DMS153 treated with DMSO at 0.1 percent for 48 hours (cell line): ENCODE results near the gene PDSS2.

Experiments
- DNase-seq: peaks from one replicate; lab custom pipeline; 2025; ENCODE audit not compliant: unreplicated experiment; lab: John Stamatoyannopoulos, UW

PDSS2 gene

GRCh38 chr6:107421696-107422256, 37.6 kb downstream of the PDSS2 start:
- DNase-seq: no peak

- DNase-seq: peak; percentile 8
Measured at GRCh38 chr6:107419733-107420132, 39.6 kb downstream of the PDSS2 start.

GRCh38 chr6:107418118-107418517, 41.2 kb downstream of the PDSS2 start:
- DNase-seq: no peak

- no peak for DNase-seq
Measured at GRCh38 chr6:107416145-107416544, 43.2 kb downstream of the PDSS2 start.

- DNase-seq: no peak
Measured at GRCh38 chr6:107413966-107414645, 45.3 kb downstream of the PDSS2 start.

GRCh38 chr6:107411161-107411560, 48.2 kb downstream of the PDSS2 start:
- no peak for DNase-seq

GRCh38 chr6:107409942-107410341, 49.4 kb downstream of the PDSS2 start:
- no peak for DNase-seq

- DNase-seq: no peak
Measured at GRCh38 chr6:107408714-107409113, 50.6 kb downstream of the PDSS2 start.

GRCh38 chr6:107405002-107405401, 54.4 kb downstream of the PDSS2 start:
- no peak for DNase-seq

GRCh38 chr6:107402533-107402932, 56.8 kb downstream of the PDSS2 start:
- DNase-seq: no peak

- no peak for DNase-seq
Measured at GRCh38 chr6:107401573-107401972, 57.8 kb downstream of the PDSS2 start.

- no peak for DNase-seq
Measured at GRCh38 chr6:107400616-107401147, 58.7 kb downstream of the PDSS2 start.

GRCh38 chr6:107399935-107400334, 59.4 kb downstream of the PDSS2 start:
- no peak for DNase-seq

- no peak for DNase-seq
Measured at GRCh38 chr6:107398001-107398400, 61.4 kb downstream of the PDSS2 start.

GRCh38 chr6:107396211-107396610, 63.2 kb downstream of the PDSS2 start:
- DNase-seq: no peak

- no peak for DNase-seq
Measured at GRCh38 chr6:107392069-107392468, 67.3 kb downstream of the PDSS2 start.

GRCh38 chr6:107390685-107391435, 68.5 kb downstream of the PDSS2 start:
- no peak for DNase-seq

- no peak for DNase-seq
Measured at GRCh38 chr6:107390056-107390455, 69.3 kb downstream of the PDSS2 start.

- no peak for DNase-seq
Measured at GRCh38 chr6:107386904-107387303, 72.5 kb downstream of the PDSS2 start.

- no peak for DNase-seq
Measured at GRCh38 chr6:107386340-107386739, 73.0 kb downstream of the PDSS2 start.

- DNase-seq: no peak
Measured at GRCh38 chr6:107383705-107384104, 75.7 kb downstream of the PDSS2 start.

GRCh38 chr6:107374264-107374663, 85.1 kb downstream of the PDSS2 start:
- no peak for DNase-seq
